LoVo (cell line): ENCODE measurements around the gene ZNF488.

Source experiments
- DNase-seq: peaks from one replicate; pipeline ENCODE4 v3.0.0-alpha.2; 2016; ENCODE audit warnings: low spot score

The ZNF488 gene

DNA sequence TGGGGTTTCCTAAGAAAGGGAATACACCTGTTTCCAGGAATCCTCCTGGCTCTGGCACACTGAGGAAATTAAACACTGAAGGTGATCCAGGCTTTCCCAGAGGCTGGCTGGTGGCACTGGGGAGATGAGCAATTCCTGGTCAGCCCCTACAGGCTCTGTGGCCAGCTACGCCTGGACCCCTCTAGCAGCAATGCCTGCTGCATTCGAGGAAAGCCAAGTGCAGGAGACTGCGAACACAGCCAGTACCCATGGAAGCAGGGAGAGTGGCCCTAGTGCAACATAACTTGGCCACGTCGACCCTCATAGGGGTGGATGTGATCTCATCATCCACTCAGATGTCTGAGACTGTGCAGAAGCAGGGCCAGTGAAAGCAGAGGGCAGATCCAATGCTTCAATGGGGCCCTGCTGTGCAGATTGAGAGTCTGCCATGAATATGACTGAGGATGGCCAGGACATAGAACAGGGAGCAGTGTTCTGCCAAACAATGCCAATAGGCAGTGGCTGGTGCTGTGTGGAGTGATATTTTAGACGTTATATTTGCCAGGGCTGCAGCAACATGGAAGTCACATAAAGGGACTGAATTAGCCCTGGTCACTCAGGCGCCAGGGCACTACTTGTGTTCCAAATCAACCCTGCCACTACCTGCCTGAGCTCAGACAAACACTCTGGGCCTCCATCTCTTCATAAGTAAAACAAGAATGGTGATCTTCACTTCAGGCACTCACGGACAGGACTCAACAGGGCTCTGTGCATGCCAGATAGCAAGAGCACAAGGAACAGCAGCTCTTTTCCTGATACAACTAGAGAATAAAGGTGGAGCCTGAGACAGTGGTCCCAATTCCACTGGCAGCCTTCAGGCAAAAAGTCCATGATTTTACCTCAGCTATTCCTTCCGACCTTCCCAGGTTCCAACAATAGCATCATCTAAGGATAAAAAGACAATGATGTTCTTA is 2.4 kb downstream of the ZNF488 start:
- DNase-seq = no peak

DNA sequence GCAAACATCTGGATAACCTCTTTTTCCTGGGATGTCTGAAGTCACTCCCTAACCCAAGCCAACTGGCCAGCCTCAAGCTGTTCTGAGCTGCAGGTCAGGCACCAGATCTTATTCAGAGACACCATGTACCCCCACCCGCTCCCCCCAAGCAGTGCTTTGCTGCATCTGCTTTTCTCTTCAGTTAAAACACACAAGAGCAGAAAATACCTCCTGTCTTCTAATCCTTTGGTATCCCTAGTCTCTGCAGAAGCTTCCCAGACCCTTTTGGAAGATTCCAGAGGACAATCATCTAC is 3.0 kb downstream of the ZNF488 start:
- DNase-seq = no peak

DNA sequence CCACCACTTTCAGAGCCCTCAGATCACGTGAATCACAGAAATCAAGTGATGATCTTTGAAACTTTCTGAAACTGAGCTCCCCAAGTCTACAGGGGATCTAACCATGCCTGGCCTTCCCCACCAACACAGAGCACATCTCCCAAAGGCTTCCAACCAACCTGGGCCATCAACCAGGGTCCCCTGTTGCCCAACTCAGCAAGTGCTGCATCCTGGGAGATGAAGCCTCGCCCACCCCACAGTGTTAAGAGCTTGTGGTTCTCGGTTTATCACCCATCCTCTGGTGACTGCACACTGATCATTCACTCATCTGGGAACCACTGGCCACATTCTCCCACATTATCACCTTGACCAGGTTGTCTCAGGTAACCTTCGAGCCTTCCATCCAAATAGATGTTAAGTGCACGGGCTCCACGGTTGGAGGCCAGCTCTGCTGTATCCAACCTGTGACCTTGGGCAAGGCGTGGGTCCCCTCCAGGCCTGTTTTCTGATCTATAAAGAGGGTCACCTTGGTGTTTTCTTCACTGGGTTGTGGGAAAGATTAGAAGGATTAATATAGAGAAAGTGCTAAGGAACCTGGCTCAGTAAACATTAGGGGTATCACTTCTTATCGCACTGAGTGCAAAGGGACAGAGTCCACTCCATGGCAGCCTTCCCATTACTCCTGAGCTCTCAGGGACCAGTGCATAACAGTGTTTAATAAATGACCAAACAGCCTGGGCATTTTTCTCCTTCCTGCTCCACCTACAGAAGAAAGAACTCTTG is 3.6 kb downstream of the ZNF488 start:
- DNase-seq = no peak

DNA sequence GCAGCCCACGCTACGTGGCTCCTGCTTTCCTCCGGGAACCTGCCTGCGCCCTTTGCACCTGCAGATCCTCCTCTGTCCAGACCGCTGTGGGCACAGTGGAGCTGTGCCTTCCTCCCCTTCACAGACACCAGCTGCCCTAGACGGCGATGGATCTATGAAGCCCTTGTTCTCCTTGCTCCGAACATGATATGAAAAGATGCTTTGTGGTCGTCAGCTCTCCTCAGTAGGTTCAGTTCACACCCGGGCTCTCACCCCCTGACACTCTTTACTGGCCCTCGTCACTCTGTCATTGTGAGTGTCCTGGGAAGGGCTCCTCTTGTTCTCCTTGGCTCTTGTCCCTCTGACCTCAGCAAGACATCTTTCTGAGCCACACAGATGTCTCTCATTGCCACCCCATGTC is 4.2 kb downstream of the ZNF488 start:
- no peak for DNase-seq

DNA sequence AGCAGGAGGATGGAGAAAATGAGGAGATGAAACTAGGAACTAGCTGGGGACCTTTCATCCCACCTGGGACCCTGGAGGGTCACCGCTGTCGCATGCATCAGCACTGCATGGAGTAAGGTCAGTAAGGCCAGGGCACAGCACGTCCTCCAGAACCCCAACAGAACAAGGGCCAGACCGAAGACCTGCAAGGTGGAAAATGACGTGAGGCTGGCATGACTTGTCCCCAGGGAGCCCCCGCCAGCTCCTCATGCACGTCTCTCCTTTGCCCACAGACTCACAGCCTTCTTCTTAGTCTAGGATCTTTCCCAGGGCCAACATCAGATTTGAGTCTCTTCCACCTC is 4.7 kb downstream of the ZNF488 start:
- no peak for DNase-seq

DNA sequence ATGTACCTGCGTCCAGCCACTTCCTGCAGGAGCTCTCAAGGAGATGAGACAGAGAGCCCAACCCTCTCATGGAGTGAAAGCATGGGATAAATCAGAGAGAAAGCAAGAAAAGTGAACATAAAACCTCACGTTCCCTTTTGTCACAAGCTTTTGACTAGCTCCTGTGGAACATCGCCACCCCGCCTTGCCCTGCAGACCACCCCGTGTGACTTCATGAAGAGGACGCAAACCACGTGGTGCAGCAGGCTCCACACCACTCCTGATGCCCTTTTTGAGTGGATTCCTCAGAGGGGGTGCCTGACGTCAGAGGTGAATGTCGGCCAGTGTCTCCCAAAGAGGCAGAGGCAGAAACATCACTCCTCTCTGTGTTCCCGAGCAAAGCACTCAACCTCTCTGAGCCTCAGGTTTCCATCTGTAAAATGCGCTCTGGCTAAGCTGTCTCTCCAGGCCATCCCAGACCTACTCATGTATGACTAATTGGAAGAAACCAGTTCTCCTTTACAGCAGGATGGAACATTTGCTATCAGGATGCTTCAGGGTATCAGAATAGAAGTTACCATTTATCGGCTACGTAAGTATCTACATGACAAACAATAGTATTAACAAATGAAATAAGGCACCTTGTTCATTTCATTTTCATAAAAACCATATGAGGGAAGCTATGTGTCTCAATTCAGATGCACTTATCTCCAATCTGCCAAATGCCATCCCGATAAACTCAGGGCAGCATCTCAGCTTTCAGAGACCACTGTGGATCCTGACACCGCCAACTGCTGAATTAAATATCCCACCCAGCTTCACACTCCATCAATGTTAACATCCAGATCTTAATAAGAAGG is 5.3 kb downstream of the ZNF488 start:
- no peak for DNase-seq

DNA sequence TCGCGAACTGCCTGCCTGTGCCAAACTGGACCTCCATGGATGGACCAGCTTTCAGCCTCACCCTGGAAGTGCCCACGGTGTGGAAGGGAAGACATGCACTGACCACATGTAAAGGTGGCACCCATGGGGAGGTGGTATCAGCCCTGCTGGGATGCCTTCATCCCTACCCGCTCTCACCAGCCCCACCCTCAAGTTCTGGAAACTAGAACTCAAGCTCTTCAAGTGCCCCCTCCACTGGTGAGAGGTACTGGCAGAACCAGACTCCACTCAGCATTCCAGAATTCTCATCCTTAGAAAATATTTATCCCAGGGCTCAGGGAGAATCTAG is 5.9 kb downstream of the ZNF488 start:
- DNase-seq = no peak

DNA sequence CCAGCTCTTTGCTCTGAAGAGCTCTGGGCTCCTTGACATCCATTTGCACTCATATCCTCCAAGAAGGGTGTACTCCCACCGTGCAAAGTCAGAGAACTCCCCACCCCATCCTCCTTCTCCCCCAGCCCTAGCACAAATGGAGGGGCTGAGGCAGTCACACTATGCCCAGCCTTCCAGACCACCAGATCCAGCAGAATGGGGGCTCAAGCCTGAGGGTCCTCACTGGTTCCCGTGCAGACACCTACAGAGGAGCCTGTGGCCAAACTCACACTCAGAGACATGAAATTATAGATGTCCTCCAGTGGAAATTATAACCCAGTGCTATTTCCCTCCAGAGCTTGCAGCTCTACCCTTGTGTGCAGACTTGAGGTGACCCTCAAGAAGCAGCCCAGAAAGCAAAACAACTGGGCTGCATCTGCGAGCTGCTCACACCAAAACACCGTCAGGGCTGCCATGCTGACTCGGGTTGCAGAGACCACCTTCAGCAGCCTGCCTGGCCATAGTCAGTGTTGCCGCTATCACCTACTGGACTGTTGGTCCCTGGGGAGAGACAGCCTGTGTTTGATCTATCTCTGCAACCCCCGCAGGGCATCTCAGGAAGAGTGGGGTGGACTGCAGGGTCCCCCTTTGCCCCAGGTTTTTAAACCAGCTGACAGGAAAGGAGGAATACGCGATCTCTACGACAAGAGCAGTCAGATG is 7.4 kb downstream of the ZNF488 start:
- no peak for DNase-seq

DNA sequence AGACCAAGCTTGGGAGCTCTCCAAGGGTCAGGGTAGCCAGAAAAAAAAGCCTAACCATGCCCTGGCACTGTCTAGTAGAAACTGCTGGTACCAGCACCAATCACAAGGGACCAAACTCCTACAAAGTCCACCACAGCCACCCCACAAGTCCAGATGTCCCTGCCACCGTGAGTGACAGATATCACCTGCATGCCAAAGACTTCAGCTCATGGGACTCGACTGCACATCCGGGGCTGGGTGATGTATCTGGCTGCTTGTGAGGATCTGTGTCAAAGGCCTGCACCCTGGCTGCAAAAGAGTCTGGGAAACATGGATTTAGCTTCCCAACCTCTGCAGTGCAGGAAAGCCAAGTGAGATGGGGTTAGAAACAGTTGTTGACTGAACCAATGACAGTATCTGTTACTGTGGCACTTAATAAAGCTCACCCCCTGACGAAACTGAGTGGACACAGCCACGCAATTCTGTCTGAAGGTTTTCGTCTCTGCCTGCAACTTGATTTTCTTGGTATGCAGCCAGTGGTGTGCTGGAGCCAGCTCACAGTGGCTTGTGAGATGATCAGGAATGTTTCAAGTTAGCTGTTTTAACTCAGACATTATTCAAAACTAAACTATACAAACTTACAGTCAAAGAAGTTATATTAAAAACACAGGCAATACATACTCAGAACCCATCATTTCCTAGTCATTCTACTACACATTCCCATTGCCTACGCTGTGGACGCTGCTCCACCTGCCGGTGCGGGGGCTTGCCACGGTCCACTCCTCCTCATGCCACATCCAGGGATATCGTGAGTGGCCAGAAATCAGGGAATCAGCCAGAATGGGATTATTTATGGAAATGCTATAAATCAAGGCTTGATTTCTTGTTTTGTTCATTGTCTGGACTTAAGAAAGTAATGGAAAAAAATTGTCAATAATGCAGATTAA is 9.2 kb downstream of the ZNF488 start:
- no peak for DNase-seq

DNA sequence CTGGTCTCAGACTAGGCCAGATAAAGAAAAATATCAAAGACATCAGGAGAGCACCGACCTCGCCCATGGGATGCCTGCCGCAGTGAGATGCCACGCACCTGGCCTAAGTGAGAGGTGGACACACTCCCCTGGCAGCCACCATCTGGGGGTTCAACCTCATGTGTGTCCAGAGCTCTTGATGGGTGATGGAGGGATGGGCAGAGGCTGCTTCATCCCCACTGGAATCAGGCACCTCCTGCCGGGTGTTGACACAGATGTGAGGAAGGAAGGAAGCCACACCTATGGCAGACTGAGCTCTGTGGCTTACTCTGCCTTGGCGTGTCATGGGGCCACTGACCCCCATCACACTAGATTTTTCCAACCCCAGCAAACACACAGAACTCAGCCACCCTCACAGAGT is 11.4 kb downstream of the ZNF488 start:
- DNase-seq = no peak

DNA sequence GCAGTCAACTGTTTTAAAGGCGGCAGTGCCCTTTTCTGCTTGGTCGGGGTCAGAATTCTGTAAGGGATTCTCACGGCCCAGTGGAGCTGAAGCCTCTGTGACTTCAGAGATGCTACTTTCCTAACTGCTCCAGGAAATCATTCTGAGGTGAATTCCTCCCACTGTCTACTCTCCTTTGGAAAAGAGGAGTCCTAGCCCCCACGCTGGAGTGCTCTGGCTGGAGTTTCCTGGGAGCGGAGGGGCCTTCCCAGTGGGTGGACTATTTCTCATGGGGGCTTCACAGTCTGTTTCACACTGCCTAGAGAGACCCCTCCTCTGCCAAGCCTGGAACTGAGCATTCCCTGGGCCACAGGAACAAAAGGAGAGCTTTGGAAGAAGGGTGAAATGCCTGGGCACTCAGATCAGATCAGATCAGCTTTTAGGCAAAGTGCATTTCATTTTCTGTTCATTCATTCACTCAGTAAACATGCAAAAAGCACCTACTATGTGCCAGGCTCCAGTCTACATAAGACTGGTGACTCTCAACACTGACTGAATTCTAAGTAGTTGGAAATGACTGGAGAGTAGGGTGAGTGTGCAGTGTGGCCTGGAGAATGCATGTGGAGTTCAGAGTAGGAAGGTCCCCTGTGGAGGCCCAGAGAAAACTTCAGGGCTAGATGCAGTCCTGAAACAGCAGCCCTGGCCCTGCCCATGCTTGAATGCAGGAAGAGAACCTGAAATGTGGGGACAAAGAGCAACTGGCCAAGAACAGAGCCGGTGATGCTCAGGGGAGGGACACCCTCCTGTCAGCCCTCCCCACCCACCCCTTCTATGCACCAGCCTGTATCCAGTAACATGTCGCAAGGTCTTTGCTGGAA is 12.2 kb downstream of the ZNF488 start:
- no peak for DNase-seq

DNA sequence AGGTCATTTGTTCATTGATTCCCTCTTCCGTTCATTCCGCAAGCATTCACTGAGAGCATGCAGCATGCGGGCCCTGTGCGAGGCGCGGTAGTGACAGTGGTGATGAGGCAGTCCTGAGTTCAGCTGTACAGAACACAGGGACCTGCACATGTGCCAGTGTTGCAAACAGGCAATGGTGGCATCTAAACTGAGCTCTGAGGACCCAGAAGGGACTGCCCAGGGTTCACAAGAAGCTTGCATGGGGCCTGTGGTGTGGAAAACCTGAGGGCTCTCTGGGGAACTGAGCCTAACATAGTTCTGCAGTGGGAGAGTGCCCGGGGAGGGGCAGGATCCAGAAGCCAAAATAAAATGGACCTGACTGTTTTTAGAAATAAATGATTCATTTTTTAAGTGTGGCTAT is 13.2 kb downstream of the ZNF488 start:
- no peak for DNase-seq

DNA sequence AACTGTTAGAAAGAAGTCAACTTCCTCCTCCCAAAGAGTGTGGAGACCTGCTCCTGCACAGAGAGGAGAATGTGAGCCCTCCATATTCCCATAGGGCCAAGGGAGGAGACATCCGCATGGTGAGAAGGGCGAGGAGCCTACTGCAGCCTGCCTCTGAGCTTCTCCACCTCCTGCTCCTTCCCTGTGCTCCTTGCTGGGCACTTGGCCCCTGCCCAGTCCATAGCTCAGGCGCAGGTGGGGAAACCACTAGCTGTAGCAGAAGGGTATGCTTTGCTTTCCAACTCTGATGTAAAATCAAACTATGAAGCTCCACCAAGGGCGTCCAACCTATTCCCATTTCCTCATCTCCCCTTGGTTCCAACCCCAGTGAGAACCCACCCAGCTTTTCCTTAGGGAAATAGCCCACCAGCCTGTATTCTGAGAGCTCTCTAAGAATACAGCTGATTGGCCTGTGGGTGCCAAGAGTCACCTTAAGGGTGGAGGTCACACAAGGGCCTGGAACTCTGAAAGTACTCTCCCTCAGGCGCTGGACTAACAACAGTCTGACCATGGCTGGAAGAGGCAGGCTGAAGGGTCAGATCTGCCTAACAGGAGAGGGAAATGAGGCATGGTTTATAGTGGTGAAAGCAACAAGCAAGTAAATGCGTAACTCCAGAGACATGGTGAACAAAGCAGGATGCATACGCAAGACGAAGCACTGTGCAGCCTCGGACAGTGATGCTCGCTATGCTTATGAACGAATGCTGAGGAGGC is 13.9 kb downstream of the ZNF488 start:
- DNase-seq = no peak

DNA sequence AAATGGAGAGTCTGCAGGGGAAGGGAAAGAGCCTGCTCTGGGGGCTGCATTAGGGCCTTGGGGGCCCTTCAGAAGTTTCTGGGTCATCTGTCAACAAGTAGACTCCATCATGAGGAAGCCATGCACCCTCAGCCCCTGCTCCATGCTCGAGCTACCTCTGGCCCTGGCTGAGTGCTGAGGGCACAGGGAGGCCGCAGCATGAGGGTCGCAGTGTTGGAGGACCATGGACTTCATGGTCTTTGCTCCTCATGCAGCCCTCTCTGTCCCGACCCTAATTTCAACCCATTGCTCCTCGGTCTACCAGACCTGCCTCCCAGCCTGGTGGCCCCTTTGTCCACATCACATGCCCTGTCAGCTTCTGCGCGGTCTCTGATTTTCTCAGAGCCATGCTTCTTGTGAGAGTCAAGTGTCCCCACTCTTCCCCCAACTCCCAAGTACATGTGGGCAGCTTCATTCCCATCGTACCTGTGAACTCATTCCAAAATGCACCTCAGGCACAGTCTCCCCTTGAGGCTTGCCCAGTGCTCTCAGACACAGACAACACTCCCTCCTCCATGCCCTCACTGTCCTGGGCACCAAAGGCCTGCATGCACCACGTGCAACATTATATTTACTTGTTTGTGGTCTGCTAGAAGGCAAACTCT is 14.7 kb downstream of the ZNF488 start:
- no peak for DNase-seq

DNA sequence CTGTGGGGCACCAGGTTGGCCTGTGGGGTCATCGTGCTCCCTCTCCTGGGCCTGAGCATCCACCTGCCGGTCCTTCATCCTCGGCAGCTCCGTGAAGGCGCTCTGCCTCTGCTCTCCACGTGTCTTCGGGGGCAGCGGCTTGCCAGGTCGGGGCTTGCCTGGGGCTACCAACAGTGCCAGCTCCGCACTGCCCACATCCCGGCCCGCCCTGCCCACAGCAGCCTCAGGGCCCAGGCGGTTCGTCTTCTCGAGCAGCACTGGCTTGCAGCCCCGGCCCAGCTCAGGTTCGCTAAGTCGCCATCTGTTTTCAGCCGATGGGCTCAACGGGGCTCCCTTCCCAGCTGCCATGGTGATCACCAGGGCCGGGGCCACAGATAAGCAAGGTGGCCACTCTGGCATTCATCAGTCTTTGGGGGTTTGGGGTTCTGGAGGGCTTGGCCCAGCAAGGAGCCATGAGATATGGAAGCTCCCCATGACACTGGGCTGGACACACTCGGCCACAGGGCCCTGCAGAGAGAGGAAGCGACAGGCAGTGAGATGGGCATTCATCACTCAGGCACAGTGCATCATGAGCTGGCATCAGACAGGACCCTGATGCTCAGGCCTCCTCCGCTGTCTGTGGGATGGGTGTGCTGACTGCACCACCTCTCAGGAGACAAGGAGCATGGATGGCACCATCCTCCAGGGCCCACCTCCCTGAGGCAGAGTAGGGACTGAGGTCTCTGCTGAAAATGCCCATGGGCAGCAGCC is 15.5 kb downstream of the ZNF488 start:
- no peak for DNase-seq

DNA sequence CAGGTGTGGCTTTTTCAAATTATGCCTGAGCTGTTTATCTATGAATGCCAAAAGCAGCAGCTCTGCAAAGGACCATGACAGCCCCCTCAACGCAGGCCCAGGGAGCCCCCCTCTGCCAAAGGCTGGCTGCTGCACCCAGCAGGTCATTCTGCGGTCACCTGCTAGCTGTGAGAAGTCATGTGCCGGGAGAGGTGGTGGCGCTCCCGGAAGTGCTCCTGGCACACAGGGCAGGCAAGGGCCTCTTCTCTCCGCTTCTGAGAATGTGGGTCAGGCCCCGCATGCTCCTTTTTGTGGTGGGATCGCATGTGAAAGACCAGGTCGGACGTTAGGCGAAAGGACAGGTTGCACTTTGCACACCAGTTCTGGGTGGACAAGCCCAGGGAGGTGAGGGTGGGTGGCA is 16.4 kb downstream of the ZNF488 start:
- DNase-seq = no peak

DNA sequence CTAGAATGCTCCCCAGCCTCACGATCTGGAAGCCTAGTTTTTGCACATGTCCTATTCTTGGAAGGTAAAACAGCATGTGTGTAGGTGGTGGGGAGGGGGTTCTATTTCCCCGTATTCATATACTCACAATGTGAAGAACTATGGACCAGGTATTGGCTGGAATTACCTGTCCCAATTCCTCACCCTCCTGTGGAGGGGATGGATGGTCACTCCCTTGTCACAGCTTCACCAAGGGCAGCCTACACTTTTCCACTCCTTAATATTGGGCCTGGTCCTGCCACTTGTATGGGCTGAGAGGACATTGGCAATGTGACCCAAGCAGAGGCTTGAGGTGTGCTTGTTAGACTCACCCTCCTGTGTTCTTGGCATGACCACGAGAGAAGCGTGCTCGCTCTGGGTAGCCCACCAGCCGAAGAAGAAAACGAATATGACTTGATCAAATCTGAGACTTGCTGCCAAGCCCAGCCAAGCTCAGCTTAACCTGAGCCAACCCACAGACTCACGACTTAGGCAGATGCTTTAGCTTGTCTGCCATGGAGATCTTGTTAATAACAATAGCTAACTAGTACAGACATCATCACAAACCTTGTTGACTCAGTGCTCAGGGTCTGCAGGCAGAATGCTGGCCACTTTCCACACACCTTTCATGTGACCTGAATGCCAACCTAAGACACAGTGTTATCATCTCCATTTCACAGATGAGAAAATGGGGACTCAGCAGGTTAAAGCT is 17.2 kb downstream of the ZNF488 start:
- DNase-seq = no peak
